ENCODE results near the gene COL9A1. TPM values are rescaled to one million over a fixed set of nuclear protein-coding genes. Genes with fewer than 3 reads are reported as not detected.

COL9A1 gene
- total RNA-seq, 1 donor from 2014 or later, result 18.7 TPM

- DNase-seq (ENCODE audit: low spot score), result no peak
- no peak overlapping the region for H3K27ac ChIP-seq
- no peaks in the 10 kb centered on the region for H3K79me2 ChIP-seq (ENCODE audit: low read depth)
- Mint-ChIP-seq H3K27me3 (ENCODE audit: insufficient read depth, low read depth) (peaks cover 9% of the 10 kb centered on the region), H3K36me3 (peaks cover 1% of the 10 kb centered on the region), H3K27ac (no peak overlapping the region), H3K9me3 (no peaks in the 10 kb centered on the region), H3K4me3 (no peak overlapping the region), H3K4me1 (peaks cover 6% of the 10 kb centered on the region)
- peaks cover 48% of the 10 kb centered on the region for H3K27me3 ChIP-seq
- H3F3A ChIP-seq (ENCODE audit: low read depth), result no peaks in the 10 kb centered on the region
- no peak overlapping the region for H3K4me3 ChIP-seq
- TF ChIP-seq, protein P1, sequence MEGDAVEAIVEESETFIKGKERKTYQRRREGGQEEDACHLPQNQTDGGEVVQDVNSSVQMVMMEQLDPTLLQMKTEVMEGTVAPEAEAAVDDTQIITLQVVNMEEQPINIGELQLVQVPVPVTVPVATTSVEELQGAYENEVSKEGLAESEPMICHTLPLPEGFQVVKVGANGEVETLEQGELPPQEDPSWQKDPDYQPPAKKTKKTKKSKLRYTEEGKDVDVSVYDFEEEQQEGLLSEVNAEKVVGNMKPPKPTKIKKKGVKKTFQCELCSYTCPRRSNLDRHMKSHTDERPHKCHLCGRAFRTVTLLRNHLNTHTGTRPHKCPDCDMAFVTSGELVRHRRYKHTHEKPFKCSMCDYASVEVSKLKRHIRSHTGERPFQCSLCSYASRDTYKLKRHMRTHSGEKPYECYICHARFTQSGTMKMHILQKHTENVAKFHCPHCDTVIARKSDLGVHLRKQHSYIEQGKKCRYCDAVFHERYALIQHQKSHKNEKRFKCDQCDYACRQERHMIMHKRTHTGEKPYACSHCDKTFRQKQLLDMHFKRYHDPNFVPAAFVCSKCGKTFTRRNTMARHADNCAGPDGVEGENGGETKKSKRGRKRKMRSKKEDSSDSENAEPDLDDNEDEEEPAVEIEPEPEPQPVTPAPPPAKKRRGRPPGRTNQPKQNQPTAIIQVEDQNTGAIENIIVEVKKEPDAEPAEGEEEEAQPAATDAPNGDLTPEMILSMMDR (IDR thresholded peaks at IDR 0.05), result no peak
- TF ChIP-seq EZH2 (IDR thresholded peaks at IDR 0.05) (no peak), EZH2phosphoT487 (IDR thresholded peaks at IDR 0.05) (no peak)
- H3K9ac ChIP-seq, result no peak overlapping the region
- no peaks in the 10 kb centered on the region for H4K20me1 ChIP-seq (ENCODE audit: low read depth)
- H3K4me1 ChIP-seq, result peaks cover 4% of the 10 kb centered on the region
- H2AFZ ChIP-seq (replicated peaks), result no peak overlapping the region
- H3K4me2 ChIP-seq, result no peak overlapping the region
- no peaks in the 10 kb centered on the region for H3K9me3 ChIP-seq (ENCODE audit: low read depth)
- no peaks in the 10 kb centered on the region for H3K36me3 ChIP-seq
These were observed 16.0 kb downstream of the COL9A1 start for GRCh38 chr6:70286905-70287304.

DNA sequence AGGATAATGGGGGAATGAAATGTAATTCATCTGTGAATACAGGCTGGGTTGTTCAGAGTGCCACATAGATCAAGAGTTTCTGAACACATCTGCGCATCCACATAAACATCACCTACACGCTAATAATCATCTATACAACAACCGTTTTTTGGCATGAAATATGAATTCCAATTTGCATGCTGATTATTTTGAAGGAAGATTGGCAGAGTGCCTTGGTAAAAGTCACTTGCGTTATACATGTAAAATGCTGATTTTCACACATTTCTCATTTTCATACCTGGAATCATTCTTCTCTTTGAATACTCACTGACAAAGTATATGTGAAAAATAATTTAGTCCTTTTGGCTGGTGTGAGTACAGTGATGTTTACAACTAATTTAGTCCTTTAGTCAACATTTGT is 17.7 kb downstream of the COL9A1 start:
- peaks cover 18% of the 10 kb centered on the region for H3K27me3 Mint-ChIP-seq (ENCODE audit: insufficient read depth, low read depth)

DNA sequence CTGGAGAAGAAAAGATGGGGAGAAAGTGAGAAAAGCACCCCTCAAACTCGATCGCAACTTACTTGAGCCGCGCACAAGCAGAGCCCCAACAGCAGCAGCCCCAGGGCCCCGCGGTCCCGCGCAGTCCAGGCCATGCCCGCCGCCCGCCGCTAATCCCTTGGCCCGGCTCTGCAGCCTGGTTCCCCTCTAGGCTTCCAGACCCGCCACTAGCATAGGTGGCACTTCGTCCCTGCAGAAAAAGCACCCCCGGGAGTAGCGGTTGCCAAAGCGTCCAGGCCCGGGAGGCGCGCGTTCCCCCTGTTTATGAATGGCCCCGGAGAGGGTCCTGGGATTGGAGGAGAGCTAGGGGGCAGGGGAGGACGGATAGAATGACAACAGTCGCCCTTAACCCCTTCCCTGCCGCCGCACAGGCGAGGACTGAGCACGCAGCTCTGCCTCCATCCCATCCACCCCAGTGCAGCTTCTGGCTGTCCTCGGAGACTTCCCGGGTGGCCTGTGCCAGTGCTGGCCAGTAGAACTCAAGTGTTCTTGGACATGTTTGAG is 19.9 kb downstream of the COL9A1 start:
- Mint-ChIP-seq H3K9me3 (peaks cover 3% of the 10 kb centered on the region), H3K27me3 (ENCODE audit: insufficient read depth, low read depth) (peaks cover 18% of the 10 kb centered on the region), H3K36me3 (peaks cover 9% of the 10 kb centered on the region), H3K4me3 (peak overlapping the region; percentile 86), H3K4me1 (peaks cover 11% of the 10 kb centered on the region), H3K27ac (no peak overlapping the region)
- no peak overlapping the region for H3K27ac ChIP-seq
- H3K4me1 ChIP-seq, result peaks cover 4% of the 10 kb centered on the region
- peak overlapping the region; percentile 82 for H3K4me2 ChIP-seq
- H3K9ac ChIP-seq, result no peak overlapping the region
- no peaks in the 10 kb centered on the region for H3F3A ChIP-seq (ENCODE audit: low read depth)
- peak overlapping the region; percentile 46 for H3K4me3 ChIP-seq
- H3K27me3 ChIP-seq, result peaks cover 71% of the 10 kb centered on the region
- TF ChIP-seq, protein P1 (IDR thresholded peaks at IDR 0.05), result no peak
- TF ChIP-seq EZH2 (IDR thresholded peaks at IDR 0.05), result no peak
- no peak for TF ChIP-seq EZH2phosphoT487 (IDR thresholded peaks at IDR 0.05)
- no peaks in the 10 kb centered on the region for H3K79me2 ChIP-seq (ENCODE audit: low read depth)
- no peaks in the 10 kb centered on the region for H3K9me3 ChIP-seq (ENCODE audit: low read depth)
- H2AFZ ChIP-seq (replicated peaks), result peak overlapping the region; percentile 98
- H4K20me1 ChIP-seq (ENCODE audit: low read depth), result no peaks in the 10 kb centered on the region
- no peaks in the 10 kb centered on the region for H3K36me3 ChIP-seq
- peak; percentile 80 for DNase-seq (ENCODE audit: low spot score)

More for the DNA sequence above, 17.7 kb downstream of the COL9A1 start:
- Histone ChIP-seq H3F3A (ENCODE audit: low read depth) (no peaks in the 10 kb centered on the region), H3K9me3 (ENCODE audit: low read depth) (no peaks in the 10 kb centered on the region), H3K4me3 (no peak overlapping the region), H2AFZ (replicated peaks) (no peak overlapping the region), H3K27ac (no peak overlapping the region), H3K4me2 (no peak overlapping the region), H3K79me2 (ENCODE audit: low read depth) (no peaks in the 10 kb centered on the region), H4K20me1 (ENCODE audit: low read depth) (no peaks in the 10 kb centered on the region), H3K27me3 (peaks cover 65% of the 10 kb centered on the region), H3K9ac (no peak overlapping the region), H3K36me3 (no peaks in the 10 kb centered on the region), H3K4me1 (peaks cover 4% of the 10 kb centered on the region)
- Mint-ChIP-seq H3K4me3 (no peak overlapping the region), H3K36me3 (peaks cover 6% of the 10 kb centered on the region), H3K27ac (no peak overlapping the region), H3K4me1 (peaks cover 11% of the 10 kb centered on the region), H3K9me3 (peaks cover 3% of the 10 kb centered on the region)
- TF ChIP-seq, protein P1 (IDR thresholded peaks at IDR 0.05), result no peak
- TF ChIP-seq EZH2phosphoT487 (IDR thresholded peaks at IDR 0.05), result no peak
- no peak for TF ChIP-seq EZH2 (IDR thresholded peaks at IDR 0.05)
- DNase-seq (ENCODE audit: low spot score), result no peak
